Ishikawa (cell line): Measurements from ENCODE around the gene TNFAIP6.

Experiments
- CEBPB ChIP-seq: IDR thresholded peaks from 2 replicates; pipeline ENCODE4 v1.6.1; 2012
- EGR1 ChIP-seq: IDR thresholded peaks from 2 replicates; pipeline ENCODE4 v1.6.1; 2012
- EP300 ChIP-seq: IDR thresholded peaks from 2 replicates; pipeline ENCODE4 v1.6.1; 2012; ENCODE audit warnings: borderline replicate concordance
- FOXM1 ChIP-seq: IDR thresholded peaks from 2 replicates; pipeline ENCODE4 v1.6.1; 2012; ENCODE audit warnings: low read depth, borderline replicate concordance
- RAD21 ChIP-seq: IDR thresholded peaks from 2 replicates; pipeline ENCODE4 v1.6.1; 2012; ENCODE audit warnings: low read depth
- TAF1 ChIP-seq: IDR thresholded peaks from 2 replicates; pipeline ENCODE4 v1.6.1; 2012; ENCODE audit warnings: low read depth, mild to moderate bottlenecking
- TF ChIP-seq, protein P1 (sequence below): IDR thresholded peaks from 2 replicates; pipeline ENCODE4 v1.6.1; 2012
- TF ChIP-seq, protein P2 (sequence below): IDR thresholded peaks from 2 replicates; pipeline ENCODE4 v1.6.1; 2012

DNA sequence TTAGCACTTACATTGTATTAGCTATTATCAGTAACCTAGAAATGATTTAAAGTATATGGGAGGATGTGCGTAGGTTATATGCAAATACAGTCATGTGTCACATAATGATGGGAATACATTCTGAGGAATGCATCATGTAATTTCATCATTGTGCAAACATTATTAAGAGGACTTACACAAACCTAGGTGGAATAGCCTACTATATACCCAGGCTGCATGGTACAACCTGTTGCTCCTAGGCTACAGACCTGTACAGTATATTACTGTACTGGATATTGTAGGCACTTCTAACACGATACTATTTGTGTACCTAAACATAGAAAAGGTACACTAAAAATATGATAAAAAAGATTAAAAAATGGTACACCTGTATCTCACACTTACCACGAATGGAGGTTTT lies 60.3 kb downstream of the TNFAIP6 start:
- no peak for TF ChIP-seq TAF1
- TF ChIP-seq EP300 = no peak
- no peak for TF ChIP-seq RAD21
- TF ChIP-seq, protein P1, sequence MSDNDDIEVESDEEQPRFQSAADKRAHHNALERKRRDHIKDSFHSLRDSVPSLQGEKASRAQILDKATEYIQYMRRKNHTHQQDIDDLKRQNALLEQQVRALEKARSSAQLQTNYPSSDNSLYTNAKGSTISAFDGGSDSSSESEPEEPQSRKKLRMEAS = no peak
- no peak for TF ChIP-seq CEBPB
- TF ChIP-seq, protein P2, sequence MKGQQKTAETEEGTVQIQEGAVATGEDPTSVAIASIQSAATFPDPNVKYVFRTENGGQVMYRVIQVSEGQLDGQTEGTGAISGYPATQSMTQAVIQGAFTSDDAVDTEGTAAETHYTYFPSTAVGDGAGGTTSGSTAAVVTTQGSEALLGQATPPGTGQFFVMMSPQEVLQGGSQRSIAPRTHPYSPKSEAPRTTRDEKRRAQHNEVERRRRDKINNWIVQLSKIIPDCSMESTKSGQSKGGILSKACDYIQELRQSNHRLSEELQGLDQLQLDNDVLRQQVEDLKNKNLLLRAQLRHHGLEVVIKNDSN = no peak
- no peak for TF ChIP-seq FOXM1
- no peak for TF ChIP-seq EGR1
